ENCODE results near the gene MYO1D. TPM values are rescaled to one million over a fixed set of nuclear protein-coding genes. Genes with fewer than 3 reads are reported as not detected.

MYO1D gene
- total RNA-seq, 4 donors from 2014 or later, result 60.4 to 89.0 (median 82.5) TPM

GRCh38 chr17:32756696-32757095 lies 120.2 kb downstream of the MYO1D start:
- H3K4me3 ChIP-seq (ENCODE audit: low read depth, poor library complexity, severe bottlenecking), result no peak overlapping the region
- no peak for TF ChIP-seq CTCF (IDR thresholded peaks at IDR 0.05)
- no peak for TF ChIP-seq POLR2A (IDR thresholded peaks at IDR 0.05)
- 97 to 100% methylated on average over 1 of the region's 1 CpG for WGBS, 2 donors
- no peak for DNase-seq (ENCODE audit: low spot score in 2 of 2)
- intact Hi-C loops (cut with DNase I; ENCODE audit: low total_unique reads), result no loop called here

- no peak for DNase-seq (ENCODE audit: low spot score in 2 of 2)
- TF ChIP-seq POLR2A (IDR thresholded peaks at IDR 0.05) (no peak), CTCF (IDR thresholded peaks at IDR 0.05) (no peak)
- intact Hi-C loops (cut with DNase I; ENCODE audit: low total_unique reads), result no loop called here
- H3K4me3 ChIP-seq (ENCODE audit: low read depth, poor library complexity, severe bottlenecking), result no peak overlapping the region
- WGBS, 2 donors, result 74 to 75% methylated on average over 7 of the region's 7 CpGs
Measured at GRCh38 chr17:32755045-32755805, 121.7 kb downstream of the MYO1D start.

- intact Hi-C loops (cut with DNase I; ENCODE audit: low total_unique reads), result no loop called here
- TF ChIP-seq CTCF (IDR thresholded peaks at IDR 0.05) (no peak), POLR2A (IDR thresholded peaks at IDR 0.05) (no peak)
- WGBS, 2 donors, result 97% methylated on average over 4 of the region's 4 CpGs
- no peak overlapping the region for H3K4me3 ChIP-seq (ENCODE audit: low read depth, poor library complexity, severe bottlenecking)
- no peak for DNase-seq (ENCODE audit: low spot score in 2 of 2)
Measured at GRCh38 chr17:32752934-32753333, 124.0 kb downstream of the MYO1D start.

GRCh38 chr17:32747856-32748255 lies 129.1 kb downstream of the MYO1D start:
- no peak for DNase-seq (ENCODE audit: low spot score in 2 of 2)
- TF ChIP-seq CTCF (IDR thresholded peaks at IDR 0.05), result no peak
- no peak for TF ChIP-seq POLR2A (IDR thresholded peaks at IDR 0.05)
- no peak overlapping the region for H3K4me3 ChIP-seq (ENCODE audit: low read depth, poor library complexity, severe bottlenecking)
- 85% methylated on average over 2 of the region's 2 CpGs for WGBS, 2 donors
- intact Hi-C loops (cut with DNase I; ENCODE audit: low total_unique reads), result no loop called here

GRCh38 chr17:32746698-32747097 lies 130.2 kb downstream of the MYO1D start:
- no peak for DNase-seq (ENCODE audit: low spot score in 2 of 2)
- intact Hi-C loops (cut with DNase I; ENCODE audit: low total_unique reads), result no loop called here
- 92 to 97% methylated on average over 2 of the region's 2 CpGs for WGBS, 2 donors
- TF ChIP-seq POLR2A (IDR thresholded peaks at IDR 0.05), result no peak
- no peak for TF ChIP-seq CTCF (IDR thresholded peaks at IDR 0.05)
- no peak overlapping the region for H3K4me3 ChIP-seq (ENCODE audit: low read depth, poor library complexity, severe bottlenecking)

- TF ChIP-seq POLR2A (IDR thresholded peaks at IDR 0.05) (no peak), CTCF (IDR thresholded peaks at IDR 0.05) (no peak)
- intact Hi-C loops (cut with DNase I; ENCODE audit: low total_unique reads), result no loop called here
Measured at GRCh38 chr17:32746280-32746679, 130.6 kb downstream of the MYO1D start.

More at GRCh38 chr17:32746280-32746679, 130.6 kb downstream of the MYO1D start:
- 97% methylated on average over 2 of the region's 2 CpGs for WGBS, 2 donors
- H3K4me3 ChIP-seq (ENCODE audit: low read depth, poor library complexity, severe bottlenecking), result no peak overlapping the region
- no peak for DNase-seq (ENCODE audit: low spot score in 2 of 2)
